HG02840 (cell line): ENCODE results near the gene PDE8A.
"Not testable (repeated sequence)": the region's sequence is repeated elsewhere in the genome, so short reads cannot be mapped to it uniquely, and the experiment has no call there.

Experiments used
- ATAC-seq: cut with Tn5 transposase; IDR thresholded peaks from one replicate; pipeline ENCODE4 v1.9.1; 2021; ENCODE audit warnings: mild to moderate bottlenecking, moderate library complexity, moderate number of reproducible peaks; ENCODE audit not compliant: unreplicated experiment, low FRiP score

PDE8A gene

GRCh38 chr15:84987351-84987750 lies 5.7 kb downstream of the PDE8A start:
- not testable (repeated sequence) for ATAC-seq

- ATAC-seq: no peak
Measured at GRCh38 chr15:84987949-84988624, 6.4 kb downstream of the PDE8A start.

GRCh38 chr15:84988909-84989644 lies 7.4 kb downstream of the PDE8A start:
- no peak for ATAC-seq

GRCh38 chr15:84990507-84990906 lies 8.9 kb downstream of the PDE8A start:
- no peak for ATAC-seq

DNA sequence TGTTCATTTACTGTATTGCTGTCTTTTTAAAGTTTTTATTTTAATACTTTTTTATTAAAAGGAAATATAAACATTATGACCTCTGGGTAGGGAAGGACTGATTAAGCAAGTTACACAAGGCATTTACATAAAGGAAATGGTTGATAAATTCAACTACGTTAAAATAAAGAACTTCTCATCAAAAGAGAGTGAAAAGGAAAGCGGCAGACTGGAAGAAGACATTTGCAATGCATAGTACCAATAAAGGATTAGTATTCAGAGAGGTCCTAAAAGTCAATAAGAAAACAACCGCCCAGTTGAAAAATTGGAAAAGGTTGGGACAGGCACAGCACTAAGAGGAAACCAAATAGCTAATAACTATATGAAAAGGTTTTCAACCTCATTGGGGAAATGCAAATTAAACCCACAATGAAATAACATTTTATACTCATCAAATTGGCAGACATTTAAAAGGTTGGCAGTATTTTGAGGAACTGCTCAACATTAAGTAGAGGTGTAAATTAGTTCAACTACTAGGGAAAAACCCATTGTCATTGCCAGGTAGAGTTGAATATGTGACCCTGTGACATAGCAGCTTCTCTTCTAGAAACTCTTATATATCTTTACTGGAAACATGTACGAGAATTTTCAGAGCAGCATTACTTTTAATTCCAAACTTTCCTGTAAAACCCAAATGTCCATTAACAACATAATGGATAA lies 9.5 kb downstream of the PDE8A start:
- ATAC-seq: no peak

DNA sequence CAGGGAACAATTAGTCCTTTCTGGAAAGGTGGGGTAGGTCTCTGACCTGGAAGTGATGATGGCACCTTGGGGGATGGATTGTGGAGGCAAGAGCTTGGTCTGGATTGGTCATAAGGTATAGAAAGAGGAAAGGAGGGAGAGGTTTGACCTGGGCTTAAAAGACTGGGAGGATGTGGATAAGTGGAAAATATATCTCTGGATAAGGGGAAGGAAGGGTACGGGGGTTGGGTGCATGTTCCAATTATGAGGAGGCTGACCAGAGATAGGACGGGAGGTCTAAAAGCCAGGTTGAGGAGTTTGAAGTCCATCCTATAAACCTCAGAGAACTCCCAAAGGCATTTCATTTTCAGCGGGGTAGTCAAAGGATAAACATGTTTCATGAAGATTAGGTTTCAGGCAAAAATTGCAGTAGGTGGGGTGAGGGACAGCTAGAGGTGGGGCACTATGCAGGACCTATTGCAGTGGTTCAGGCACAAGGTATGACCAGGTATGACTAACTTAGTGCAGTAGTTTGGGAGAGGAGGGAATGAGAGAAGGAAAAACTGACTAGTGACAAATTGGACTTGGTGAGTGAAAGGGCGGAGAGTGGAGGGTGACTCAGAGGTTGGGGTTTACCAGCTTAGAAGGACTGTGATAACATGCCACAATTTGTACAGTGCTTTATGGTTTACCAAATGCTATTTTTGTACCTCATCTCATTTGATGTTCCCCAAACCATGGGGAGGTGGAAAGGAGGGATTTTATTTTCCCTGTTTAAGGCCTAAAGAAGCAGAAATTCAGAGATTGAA lies 10.7 kb downstream of the PDE8A start:
- no peak for ATAC-seq

- ATAC-seq: no peak
Measured at GRCh38 chr15:84996055-84996454, 14.4 kb downstream of the PDE8A start.

- ATAC-seq: not testable (repeated sequence)
Measured at GRCh38 chr15:84996714-84997113, 15.1 kb downstream of the PDE8A start.

DNA sequence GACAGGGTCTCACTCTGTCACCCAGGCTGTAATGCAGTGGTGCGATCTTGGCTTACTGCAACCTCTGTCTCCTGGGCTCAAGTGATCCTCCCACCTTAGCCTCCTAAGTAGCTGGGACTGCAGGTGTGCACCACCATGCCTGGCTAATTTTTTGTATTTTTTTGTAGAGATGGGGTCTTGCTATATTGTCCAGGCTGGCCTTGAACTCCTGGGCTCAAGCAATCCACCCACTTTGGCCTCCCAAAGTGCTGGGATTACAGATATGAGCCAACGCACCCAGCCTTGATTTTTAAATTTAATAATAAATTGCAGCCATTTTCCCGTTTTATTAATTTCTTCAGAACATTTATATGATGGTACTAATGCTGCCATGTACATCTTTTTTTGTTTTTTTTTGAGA lies 15.6 kb downstream of the PDE8A start:
- not testable (repeated sequence) for ATAC-seq

DNA sequence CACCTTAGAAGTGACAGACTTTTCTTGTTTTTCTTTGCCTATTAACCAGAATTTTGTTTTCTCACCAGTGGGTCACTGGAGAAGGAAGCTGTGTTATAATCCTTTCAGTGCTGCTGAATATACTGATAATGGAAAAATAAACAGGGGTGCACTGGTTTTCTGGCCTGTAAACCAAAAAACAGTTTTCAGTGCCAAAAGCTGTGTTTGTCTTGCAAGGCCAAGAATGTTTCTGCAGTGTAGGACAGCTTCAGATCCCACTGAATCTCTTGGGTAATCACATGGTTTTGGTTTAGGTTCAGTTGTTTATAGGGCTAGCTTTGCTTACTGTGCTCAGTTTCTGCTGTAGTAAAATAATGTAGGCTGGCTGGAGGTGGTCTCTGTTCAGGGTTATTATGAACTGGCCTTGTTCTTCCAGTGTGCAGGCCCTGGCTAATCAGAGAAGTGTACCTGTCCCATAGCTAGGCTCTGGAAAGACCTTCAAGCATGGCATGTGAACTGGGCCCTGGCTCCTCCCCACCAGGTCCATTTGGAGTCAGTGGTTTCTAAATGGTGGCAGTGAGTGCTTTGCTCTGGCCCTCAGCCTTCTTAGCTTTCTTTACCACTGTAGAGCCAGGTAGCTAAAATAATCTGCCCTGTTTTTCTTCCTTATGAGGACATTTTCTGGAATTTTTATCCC lies 18.7 kb downstream of the PDE8A start:
- no peak for ATAC-seq

- ATAC-seq: no peak
Measured at GRCh38 chr15:85000937-85001336, 19.3 kb downstream of the PDE8A start.

- no peak for ATAC-seq
Measured at GRCh38 chr15:85002517-85002916, 20.9 kb downstream of the PDE8A start.

DNA sequence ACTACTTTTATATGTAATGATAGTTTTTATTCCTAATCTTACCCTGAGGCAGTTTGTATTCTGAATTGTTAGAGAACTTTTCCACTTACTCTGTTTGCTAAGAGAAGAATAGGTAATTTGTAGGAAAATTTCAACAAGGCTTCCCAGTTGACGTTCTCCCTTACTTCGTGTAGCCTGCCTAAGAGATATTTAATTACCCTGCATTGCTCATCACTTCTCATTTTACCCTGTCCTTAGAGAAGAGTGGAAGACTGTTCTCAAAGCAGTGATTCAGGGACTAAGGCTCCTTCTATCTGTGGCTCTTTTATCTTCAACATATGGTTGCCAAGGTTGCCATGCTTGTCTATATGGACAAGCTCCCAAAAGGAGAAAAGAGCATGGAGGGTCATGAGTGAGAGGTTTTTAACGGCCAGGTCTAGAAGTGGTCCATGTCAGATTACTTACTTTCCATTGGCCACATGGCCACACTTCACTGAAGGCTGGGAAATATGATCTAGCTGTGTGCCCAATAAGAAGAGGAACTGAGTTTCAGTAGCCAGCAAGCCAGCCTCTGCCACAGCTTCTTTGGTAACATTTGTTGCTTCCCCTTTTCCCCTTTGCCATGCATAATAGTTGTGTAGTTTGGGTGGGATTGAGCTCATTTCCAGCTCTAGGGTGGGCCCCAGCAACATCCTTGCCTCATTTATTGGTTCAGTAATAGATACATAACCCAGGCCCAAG lies 22.1 kb downstream of the PDE8A start:
- ATAC-seq: no peak

DNA sequence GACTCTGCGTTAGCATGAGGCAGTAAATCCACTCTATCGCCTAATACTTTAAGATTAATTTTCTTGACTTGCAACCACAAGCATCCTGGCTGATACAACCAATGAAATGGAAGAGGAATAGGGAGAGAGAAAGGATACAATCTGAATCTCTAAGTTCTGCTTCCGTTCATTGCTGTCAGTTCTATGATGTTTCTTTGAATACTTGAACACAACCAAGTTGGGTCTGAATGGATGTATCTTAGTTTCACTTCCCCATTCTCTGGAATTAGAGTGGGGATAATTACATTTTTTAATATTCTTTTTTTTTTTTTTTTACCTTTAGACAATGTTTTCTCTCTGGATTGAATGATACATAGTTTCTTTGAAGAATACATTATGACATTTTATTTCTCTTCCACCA lies 22.9 kb downstream of the PDE8A start:
- ATAC-seq: no peak

DNA sequence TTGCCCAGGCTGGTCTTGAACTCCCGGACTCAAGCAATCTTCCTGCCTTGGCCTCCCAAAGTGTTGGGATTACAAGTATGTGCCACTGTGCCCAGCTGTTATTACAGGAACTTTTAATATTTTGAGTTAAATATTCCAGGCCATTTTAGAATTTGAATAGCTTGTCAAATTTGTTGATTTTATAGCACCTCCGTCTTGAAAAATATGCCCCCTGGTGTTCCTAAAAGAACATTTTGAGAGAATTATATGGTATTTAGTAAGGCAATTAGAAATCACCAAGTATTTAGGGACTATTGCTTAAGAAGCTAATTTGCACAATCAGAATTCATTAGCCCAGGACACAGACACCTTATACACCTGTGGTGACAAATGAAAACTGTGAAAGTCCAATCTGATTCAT lies 23.7 kb downstream of the PDE8A start:
- no peak for ATAC-seq

DNA sequence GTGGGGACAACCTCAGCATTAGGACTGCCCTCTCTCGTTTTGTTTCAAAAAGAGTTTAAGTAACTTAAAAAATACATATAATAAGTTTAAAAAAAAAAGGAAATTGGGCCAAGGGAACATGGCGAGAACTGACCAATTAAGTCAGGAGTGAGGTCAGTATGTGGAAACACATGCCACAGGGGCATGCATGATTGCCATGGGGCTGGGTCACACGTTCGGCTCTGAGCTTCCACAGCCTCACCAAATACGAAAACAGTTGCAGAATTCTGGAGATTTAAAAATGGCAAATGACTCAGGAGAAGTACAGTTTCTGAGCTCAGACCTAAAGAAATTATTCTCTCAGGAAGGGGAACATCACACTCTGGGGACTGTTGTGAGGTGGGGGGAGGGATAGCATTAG lies 24.1 kb downstream of the PDE8A start:
- ATAC-seq: no peak

DNA sequence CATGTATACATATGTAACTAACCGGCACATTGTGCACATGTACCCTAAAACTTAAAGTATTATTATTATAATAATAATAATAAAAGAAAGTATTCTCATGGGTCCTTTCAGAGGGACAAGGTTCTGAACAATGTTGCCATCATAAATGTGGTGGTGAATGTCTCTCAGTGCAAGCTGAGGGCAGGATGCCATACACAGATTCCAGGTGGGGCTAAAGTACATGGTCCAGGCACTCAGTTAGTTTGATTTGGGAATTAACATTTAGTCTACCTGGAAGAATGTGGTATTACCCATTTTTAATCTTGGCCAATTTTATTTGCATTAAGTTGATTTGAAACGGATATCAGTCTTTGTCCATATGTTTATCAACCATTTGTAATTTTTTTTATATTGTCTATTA lies 24.5 kb downstream of the PDE8A start:
- no peak for ATAC-seq

DNA sequence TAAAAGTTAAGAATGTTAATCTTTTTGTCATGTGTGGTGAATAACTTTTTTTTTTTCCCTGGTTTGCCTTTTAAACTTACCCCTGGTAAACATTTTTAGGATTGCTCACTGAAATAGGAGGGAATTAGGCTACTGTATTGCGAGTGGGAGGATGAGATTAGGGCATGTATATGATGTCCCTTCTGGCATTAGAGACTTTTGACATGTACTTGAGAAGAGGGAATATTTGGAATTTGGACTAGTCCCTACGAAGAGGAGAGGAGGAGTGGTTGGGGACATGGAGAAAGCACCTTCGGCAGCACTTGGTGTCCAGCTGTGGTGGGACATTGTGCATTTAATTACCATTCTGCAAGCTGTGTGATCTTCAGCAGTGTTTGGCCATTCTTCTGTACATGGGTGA lies 25.0 kb downstream of the PDE8A start:
- no peak for ATAC-seq

GRCh38 chr15:85007137-85007536 lies 25.5 kb downstream of the PDE8A start:
- no peak for ATAC-seq
